GM12801 (cell line): ENCODE measurements around the gene TBC1D4.

Experiments used
- TF ChIP-seq, protein P1 (sequence below): IDR thresholded peaks from one replicate; pipeline ENCODE4 v1.5.1; 2011; ENCODE audit warnings: control low read depth; ENCODE audit not compliant: insufficient read length; ENCODE audit errors: extremely low read depth

Gene TBC1D4

DNA sequence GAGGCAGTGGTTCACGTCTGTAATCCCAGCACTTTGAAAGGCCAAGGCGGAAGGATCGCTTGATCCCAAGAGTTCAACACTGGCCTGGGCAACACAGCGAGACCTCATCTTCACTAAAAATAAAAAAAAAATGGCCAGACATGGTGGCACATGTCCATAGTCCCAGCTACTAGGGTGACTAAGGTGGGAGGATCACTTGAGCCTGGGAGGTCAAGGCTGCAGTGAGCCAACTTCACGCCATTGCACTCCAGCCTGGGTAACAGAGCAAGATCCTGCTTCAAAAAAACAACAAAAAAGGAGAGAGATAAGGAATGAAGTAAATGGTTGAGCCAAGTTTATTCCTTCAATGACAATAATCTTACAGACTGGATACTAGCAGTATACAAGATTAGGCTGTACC is 21.3 kb downstream of the TBC1D4 start:
- TF ChIP-seq, protein P1, sequence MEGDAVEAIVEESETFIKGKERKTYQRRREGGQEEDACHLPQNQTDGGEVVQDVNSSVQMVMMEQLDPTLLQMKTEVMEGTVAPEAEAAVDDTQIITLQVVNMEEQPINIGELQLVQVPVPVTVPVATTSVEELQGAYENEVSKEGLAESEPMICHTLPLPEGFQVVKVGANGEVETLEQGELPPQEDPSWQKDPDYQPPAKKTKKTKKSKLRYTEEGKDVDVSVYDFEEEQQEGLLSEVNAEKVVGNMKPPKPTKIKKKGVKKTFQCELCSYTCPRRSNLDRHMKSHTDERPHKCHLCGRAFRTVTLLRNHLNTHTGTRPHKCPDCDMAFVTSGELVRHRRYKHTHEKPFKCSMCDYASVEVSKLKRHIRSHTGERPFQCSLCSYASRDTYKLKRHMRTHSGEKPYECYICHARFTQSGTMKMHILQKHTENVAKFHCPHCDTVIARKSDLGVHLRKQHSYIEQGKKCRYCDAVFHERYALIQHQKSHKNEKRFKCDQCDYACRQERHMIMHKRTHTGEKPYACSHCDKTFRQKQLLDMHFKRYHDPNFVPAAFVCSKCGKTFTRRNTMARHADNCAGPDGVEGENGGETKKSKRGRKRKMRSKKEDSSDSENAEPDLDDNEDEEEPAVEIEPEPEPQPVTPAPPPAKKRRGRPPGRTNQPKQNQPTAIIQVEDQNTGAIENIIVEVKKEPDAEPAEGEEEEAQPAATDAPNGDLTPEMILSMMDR: no peak

DNA sequence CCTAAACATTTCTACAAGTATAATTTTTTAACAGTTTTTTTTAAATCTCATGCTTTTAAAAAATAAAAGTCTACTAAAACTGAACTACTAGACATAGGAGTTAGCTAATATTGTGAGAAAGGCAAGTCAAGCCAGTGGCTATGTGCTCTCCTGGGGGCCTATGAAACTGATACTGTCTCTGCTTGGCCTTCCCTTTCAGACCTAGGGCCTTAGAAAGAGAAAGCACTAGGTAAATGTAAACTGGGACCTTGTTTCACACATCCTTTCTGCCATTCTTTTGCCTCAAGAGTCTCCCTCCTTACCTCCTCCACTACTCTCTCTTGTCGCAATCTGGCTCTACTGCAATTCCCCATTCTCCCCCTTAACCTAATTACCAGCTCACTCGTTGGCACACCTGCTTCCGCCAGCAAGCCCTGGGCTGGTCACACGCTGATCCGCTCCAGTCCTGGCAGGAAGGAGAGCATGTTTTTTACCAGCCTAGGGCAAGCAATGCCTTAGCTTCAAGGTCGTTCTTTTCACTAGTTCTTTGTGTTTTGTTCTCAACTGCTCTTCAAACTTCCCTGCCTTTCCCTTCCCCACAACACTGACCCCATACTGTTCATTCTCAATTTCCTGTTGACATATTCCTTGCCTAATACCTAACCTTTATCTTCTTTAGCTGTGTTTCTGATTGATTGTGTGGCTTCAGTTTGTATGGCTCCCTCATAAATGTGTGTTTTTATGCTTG is 23.1 kb downstream of the TBC1D4 start:
- TF ChIP-seq, protein P1: no peak

DNA sequence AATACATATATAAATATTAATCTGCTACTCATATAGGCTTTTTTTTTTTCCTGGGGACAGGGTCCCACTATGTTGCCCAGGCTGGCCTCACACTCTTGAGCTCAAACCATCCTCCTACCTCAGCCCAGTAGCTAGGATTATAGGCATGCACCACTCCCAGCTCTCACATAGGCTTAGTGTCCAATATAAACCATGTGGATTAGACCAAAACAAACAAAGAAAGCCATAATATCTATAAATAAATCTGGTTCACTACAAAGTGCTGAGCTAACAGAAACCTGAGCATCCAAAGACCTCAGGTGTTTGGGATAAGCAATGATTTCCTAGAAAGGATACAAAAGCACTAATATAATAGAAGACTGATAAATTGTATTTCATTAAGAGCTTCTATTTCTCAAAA is 26.0 kb downstream of the TBC1D4 start:
- TF ChIP-seq, protein P1: no peak

DNA sequence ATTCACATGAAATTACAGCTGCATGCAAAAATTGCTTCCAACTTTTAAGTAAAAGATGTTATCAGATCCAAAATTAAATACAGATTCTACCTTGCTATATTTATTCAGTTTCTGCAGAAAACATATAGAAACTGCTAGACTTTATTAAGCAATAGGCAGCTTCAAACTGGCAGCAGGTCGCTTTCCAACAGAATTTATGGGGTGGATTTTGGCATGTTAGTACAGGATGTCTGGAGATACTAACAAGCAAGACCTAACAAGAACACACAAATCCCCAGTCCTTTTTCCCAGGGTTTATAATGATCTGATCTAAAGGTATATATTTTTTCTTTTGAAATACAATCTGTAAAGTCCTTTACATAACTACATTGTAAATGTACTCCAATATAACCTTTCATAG is 27.5 kb downstream of the TBC1D4 start:
- TF ChIP-seq, protein P1: no peak

DNA sequence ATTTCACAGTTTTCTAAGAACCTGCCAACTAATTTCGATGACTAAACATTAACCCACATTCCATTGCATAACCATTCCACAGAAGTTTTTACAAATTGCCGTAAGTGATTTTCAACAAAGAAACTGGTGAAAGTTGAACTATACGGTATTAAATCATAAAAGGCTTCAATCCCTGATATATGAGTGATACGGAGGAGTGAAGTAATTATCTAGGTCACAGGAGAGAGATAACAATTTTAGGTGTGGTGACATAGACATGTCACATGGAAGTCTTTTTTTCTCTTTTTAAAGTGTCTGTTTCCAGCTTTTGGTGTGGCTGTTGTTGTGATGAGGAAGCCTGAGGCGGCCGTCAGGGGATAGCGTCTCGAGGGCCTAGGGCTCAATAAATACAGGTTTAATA is 29.4 kb downstream of the TBC1D4 start:
- TF ChIP-seq, protein P1: no peak

DNA sequence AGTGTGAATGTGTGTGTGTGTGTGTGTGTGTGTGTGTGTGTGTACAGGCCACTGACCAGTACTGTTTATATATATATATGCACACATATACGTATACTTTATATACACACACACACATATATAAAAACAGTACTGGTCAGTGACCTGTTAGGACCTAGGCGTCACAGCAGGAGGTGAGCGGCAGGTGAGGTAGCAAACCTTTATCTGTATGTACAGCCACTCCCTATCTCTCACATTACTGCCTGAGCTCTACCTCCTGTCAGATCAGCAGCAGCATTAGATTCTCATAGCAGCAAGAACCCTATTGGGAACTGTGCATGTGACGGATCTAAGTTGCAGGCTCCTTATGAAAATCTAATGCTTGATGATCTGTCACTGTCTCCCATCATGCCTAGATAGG is 34.5 kb downstream of the TBC1D4 start:
- TF ChIP-seq, protein P1: no peak

DNA sequence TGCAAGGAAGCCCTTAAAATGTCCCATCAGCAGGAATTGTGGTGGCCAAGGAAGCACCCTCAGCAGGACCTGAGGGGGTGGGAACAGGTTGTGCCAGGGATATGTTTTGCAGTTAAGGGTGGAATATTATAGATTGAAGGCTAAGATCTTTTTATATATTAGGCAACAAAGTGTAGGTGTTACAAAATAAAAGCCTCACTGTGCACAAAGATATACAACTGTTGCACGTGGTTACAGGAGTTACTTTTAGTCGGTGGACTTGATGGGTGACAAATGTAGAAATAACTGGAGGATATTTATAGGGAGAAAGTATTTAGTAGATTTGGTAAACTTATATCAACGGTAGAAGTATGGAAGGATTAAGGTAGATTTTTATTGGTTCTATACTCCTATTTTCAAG is 35.1 kb downstream of the TBC1D4 start:
- TF ChIP-seq, protein P1: no peak
